Measurements from ENCODE around the gene PKIG.
"Not testable (repeated sequence)": the region's sequence is repeated elsewhere in the genome, so short reads cannot be mapped to it uniquely, and the experiment has no call there.

The PKIG gene

DNA sequence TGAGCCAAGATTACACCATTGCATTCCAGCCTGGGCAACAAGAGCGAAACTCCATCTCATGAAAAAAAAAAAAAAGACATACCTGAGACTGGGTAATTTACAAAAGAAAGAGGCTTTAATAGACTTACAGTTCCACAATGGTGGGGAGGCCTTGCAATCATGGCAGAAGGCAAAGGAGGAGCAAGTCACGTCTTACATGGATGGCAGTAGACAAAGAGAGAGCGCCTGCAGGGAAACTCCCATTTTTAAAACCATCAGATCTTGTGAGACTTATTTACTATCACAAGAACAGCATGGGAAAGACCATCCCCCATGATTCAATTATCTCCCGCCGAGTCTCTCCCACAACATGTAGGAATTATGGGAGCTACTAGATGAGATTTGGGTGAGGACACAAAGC, 71.8 kb downstream of the PKIG start:
- in situ Hi-C loops (cut with HindIII; ENCODE audit: low sequenced_read_pairs): not testable (repeated sequence)

DNA sequence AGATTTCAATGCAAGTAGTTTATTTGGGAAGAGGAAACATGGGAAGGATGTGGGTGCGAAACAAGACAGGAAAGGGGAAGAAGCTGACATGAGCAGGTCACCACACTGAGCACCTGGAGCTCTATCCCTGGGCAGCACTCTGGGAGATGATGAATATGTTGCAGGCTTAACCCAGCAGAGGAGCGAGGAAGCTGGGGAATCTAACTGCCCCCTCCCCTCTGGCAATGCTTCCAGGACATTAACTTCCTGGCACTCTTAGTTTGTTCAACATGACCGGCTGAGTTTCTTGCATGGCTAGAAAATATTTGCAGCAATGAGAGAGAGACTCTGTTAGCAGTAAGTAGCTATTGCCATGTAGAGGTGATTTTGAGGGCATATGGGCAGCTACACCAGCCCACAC, 74.1 kb downstream of the PKIG start:
- in situ Hi-C loops (cut with HindIII; ENCODE audit: low sequenced_read_pairs): no loop called here

GRCh38 chr20:44657875-44658274, 75.5 kb downstream of the PKIG start:
- in situ Hi-C loops (cut with HindIII; ENCODE audit: low sequenced_read_pairs): no loop called here

- in situ Hi-C loops (cut with HindIII; ENCODE audit: low sequenced_read_pairs): no loop called here
Measured at GRCh38 chr20:44658810-44659209, 76.4 kb downstream of the PKIG start.

GRCh38 chr20:44659931-44660330, 77.6 kb downstream of the PKIG start:
- in situ Hi-C loops (cut with HindIII; ENCODE audit: low sequenced_read_pairs): no loop called here

DNA sequence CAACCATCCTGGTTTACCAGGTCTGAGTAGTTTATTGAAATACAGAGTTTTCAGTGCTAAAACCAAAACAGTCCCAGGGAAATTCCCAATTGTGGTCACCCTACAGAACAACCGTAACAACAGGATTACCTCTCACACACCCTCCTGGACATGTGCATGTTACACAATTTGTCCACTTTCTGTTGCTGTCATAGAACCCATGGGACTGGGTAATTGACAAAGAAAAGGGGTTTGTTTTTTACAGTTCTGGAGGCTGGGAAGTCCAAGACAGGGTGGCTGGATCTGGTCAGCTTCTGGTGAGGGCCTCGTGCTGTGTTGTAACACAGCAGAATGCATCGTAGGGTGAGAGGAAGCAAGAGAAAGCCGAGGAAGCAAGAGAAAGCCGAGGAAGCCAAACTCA, 78.2 kb downstream of the PKIG start:
- in situ Hi-C loops (cut with HindIII; ENCODE audit: low sequenced_read_pairs): no loop called here

DNA sequence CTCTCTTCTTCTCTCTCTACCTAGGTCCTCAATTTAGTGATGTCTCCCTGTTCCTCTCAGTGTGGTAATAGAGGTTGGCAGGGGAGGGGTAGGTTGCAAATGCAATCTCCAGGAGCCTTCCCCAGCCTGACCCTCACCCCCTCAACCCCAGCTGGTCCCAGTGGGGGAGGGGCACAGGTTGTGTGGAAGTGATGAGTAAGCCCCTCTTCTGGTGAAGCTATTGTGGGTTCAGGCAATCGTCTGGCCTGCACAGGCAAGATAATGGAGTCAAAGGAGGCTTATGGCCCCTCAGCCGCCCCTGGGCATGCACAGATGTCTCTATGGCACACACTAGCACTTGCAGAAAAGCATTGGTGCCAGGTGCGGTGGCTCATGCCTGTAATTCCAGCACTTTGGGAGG, 79.9 kb downstream of the PKIG start:
- in situ Hi-C loops (cut with HindIII; ENCODE audit: low sequenced_read_pairs): no loop called here

- in situ Hi-C loops (cut with HindIII; ENCODE audit: low sequenced_read_pairs): no loop called here
Measured at GRCh38 chr20:44664131-44664530, 81.8 kb downstream of the PKIG start.

DNA sequence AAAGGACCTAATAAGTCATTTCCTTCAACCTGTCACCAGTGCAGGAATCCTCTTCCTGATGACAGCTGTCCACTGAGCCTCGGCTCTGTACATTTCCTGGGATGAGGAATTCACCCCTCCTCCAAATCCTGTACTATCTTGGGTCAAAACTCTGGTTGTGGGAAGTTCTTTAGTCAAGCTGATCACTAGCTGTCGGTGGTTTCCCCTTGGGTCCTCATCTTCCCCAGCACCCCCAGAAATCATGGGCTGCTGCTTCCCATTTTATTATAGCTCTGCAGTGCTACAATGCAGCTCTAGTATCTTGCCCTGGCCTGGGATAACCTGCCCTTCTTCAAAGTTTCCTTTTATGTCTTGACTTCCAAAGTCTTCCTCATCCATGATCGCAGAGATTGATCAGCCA, 83.7 kb downstream of the PKIG start:
- in situ Hi-C loops (cut with HindIII; ENCODE audit: low sequenced_read_pairs): loop anchor here (5.0 kb wide), 1 partner anchor 49 kb away; no protein-coding TSS in a partner anchor
